Measurements from ENCODE around the gene WT1.

The WT1 gene

DNA sequence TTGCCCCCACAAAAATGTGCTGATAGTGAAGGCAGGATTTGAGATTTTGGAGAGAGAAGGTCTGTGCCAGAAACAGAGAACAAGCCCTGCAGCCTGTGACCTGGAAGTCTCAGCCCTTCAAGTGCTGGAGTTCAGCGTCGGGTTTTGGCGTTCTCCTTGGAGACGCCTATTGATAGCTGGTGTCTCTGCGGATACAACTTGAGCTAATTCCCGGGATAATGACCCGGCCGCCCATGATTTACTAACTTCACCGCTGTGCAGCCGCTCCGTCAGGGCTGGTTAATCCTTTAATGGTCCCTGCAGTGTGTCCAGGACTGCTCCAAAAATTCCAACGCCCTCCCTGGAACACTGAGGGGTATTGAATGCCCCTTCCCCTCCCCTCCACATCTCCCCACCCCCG lies 76.6 kb downstream of the WT1 start:
- H3K4me3 ChIP-seq (ENCODE audit: low read length), result no peak overlapping the region
- DNase-seq (ENCODE audit: low read depth), result no peak
- TF ChIP-seq, protein P1, sequence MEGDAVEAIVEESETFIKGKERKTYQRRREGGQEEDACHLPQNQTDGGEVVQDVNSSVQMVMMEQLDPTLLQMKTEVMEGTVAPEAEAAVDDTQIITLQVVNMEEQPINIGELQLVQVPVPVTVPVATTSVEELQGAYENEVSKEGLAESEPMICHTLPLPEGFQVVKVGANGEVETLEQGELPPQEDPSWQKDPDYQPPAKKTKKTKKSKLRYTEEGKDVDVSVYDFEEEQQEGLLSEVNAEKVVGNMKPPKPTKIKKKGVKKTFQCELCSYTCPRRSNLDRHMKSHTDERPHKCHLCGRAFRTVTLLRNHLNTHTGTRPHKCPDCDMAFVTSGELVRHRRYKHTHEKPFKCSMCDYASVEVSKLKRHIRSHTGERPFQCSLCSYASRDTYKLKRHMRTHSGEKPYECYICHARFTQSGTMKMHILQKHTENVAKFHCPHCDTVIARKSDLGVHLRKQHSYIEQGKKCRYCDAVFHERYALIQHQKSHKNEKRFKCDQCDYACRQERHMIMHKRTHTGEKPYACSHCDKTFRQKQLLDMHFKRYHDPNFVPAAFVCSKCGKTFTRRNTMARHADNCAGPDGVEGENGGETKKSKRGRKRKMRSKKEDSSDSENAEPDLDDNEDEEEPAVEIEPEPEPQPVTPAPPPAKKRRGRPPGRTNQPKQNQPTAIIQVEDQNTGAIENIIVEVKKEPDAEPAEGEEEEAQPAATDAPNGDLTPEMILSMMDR (IDR thresholded peaks at IDR 0.05; ENCODE audit: insufficient read depth, low read depth, low read length, missing control alignments), result no peak

DNA sequence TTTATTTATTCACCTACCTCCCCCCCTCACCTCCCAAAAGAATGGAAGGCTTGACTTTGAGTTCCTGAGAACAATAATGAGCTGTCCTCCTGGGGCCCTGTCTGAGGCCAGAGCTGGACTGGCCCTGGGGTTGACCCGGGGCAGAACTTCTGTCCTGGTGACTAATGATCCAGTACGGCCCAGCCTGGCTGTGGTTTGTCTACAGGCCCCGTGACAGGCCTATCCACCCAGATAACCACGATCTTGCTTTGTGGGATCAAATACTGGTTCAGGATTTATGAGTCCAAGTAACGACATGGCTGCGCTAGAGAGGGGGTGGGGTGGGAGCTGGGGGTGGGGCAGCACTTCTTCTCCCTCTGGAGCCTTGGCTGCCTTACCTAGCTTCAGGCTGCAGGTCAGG lies 81.5 kb downstream of the WT1 start:
- no peak for DNase-seq (ENCODE audit: low read depth)
- H3K4me3 ChIP-seq (ENCODE audit: low read length), result no peak overlapping the region
- TF ChIP-seq, protein P1 (IDR thresholded peaks at IDR 0.05; ENCODE audit: insufficient read depth, low read depth, low read length, missing control alignments), result no peak

DNA sequence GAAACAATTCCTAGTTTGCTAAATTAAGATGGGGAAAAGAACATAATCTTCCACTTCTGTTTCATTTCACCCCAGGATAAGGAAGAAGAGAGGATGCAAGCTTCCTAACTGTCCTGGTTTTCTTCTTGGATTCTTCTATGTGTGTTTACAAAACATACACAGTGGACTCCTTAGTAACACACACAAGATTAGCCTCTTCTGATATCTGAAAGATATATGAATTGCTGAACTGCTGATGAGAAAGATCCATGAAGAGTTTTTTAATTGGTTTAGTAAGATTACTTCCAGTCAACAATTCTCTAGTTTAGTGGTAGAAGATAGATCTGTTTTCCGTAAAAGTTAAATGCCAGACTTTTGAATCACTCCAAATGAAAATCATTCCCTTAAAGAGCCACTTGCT lies 86.8 kb downstream of the WT1 start:
- TF ChIP-seq, protein P1 (IDR thresholded peaks at IDR 0.05; ENCODE audit: insufficient read depth, low read depth, low read length, missing control alignments), result no peak
- no peak for DNase-seq (ENCODE audit: low read depth)
- H3K4me3 ChIP-seq (ENCODE audit: low read length), result no peak overlapping the region

DNA sequence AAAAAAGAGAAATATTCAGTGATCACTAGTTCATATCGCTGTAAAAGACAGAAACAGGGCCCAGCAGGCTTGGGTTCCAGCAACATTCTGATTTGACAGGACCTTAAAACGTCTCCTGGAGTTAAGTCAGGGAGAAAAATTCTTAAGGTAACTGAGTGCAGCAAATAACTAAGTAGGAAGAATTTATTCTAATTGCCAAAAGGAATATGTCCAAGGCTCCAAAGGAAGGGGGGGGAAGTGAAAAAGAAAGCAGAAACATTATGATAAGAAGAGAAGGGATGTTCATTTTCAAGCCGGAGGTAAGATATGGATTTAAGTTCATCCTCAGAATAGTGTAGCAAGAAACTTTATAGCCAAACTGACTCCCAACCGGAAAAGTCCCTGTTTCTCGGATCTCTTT lies 90.4 kb downstream of the WT1 start:
- TF ChIP-seq, protein P1 (IDR thresholded peaks at IDR 0.05; ENCODE audit: insufficient read depth, low read depth, low read length, missing control alignments), result no peak
- no peak overlapping the region for H3K4me3 ChIP-seq (ENCODE audit: low read length)
- DNase-seq (ENCODE audit: low read depth), result no peak

DNA sequence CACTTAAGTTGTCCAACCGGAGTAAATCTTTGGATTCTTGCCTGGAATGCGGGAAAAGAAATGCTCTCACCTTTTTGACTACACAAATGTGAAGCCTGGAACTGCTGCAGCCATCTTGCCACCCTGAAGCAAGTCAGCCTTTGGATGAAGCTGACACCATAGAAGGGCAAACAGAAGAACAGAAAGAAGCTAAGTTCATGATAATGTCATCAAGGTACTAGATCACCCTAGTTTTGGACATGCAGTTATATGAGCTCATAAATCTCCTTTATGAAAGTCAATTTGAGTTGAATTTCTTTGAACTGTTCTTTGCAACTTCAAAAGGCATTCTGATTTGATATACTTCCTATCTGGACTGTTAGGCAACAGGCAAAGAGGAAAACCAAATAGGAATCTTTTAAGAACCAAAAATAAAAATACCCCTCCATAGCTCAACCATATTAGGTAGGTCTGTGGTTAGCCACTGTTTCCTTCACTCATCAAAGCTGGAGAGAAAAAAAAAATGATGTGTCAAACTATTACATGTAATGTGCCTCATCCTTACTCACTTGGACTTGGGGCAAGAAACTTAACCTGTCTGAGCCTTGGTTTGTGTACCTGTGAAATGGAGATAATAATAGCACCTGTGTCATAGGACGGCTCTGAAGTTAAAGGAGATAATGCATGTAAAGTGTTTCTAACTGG lies 91.9 kb downstream of the WT1 start:
- TF ChIP-seq, protein P1 (IDR thresholded peaks at IDR 0.05; ENCODE audit: insufficient read depth, low read depth, low read length, missing control alignments), result no peak
- no peak for DNase-seq (ENCODE audit: low read depth)

DNA sequence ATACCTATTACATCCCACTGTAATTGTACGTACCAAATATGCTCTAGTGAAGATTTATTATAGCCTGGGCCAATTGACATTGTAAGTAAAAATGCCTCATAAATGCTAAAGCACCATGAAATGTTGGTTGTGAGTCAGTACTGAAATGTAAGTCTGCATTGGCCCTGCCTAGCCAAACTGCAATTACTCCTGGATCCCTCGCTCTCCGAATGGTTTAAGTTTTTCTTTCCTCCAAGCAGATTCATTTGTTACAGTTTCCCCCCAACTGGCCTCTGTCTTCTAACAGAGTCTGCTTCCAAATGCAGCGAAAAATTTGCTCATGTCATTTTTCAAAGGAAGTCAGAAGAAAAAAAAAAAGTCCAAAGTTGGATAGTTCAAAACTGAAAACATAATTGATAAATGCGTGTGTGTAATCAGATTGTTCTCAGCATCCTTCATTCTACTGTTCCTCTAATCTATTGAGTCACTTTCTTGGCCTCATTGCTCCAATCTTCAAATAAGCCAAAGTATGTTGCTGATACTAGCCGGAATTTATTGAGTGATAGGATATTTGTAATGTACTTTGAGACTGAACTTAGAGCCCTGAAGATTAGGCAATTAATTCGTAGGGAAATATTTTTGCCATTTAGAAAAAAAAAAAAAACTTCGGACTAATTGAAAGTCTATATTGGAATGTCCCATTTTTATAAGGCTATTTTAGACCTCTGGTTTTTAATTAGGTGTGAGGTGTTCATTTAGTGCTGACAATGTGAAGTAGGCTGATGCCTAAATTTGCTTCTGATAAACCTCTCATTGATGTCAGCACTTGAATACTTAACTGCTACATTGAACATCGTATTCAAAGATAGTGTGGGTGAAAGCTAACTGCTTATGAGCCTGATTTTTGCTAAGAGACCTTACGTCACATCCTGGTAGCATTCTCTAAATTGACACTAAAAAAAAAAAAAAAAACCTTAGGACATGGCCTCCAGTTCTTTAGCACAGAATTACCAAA lies 93.4 kb downstream of the WT1 start:
- DNase-seq (ENCODE audit: low read depth), result no peak
- TF ChIP-seq, protein P1 (IDR thresholded peaks at IDR 0.05; ENCODE audit: insufficient read depth, low read depth, low read length, missing control alignments), result no peak

More for the DNA sequence above, 91.9 kb downstream of the WT1 start:
- no peak overlapping the region for H3K4me3 ChIP-seq (ENCODE audit: low read length)

More for the DNA sequence above, 93.4 kb downstream of the WT1 start:
- no peak overlapping the region for H3K4me3 ChIP-seq (ENCODE audit: low read length)

Data from epithelial cell of esophagus (primary cell).